Mucosa of descending colon (tissue), 3 donors: ENCODE results near the gene COL1A2. TPM values are rescaled to one million over a fixed set of nuclear protein-coding genes. Genes with fewer than 3 reads are reported as not detected.

Source experiments
- ATAC-seq: fragments of 200-7000 bp; cut with Tn5 transposase; one replicate; pipeline ENCODE4 v1.9.1; 2020; ENCODE audit warnings: mild to moderate bottlenecking, moderate library complexity
- DNase-seq, 3 donors: peaks; one replicate each; pipeline ENCODE4 v3.0.0-alpha.2; 2020
- H3K36me3 ChIP-seq: fragments of 200-600 bp; one replicate; pipeline ENCODE4 v1.8.0; 2021; ENCODE audit warnings: low read depth, mild to moderate bottlenecking
- H3K4me1 ChIP-seq: fragments of 200-600 bp; one replicate; pipeline ENCODE4 v1.8.0; 2021; ENCODE audit warnings: low read depth, mild to moderate bottlenecking
- H3K4me3 ChIP-seq: fragments of 200-600 bp; one replicate; pipeline ENCODE4 v1.8.0; 2021; ENCODE audit warnings: mild to moderate bottlenecking
- H3K9me3 ChIP-seq: fragments of 200-600 bp; one replicate; pipeline ENCODE4 v1.8.0; 2021; ENCODE audit warnings: mild to moderate bottlenecking
- intact Hi-C, 2 donors: fragments of 100-400 bp; cut with DNase I in 1 of 2; cut with micrococcal nuclease in 1 of 2; formaldehyde crosslinking; loops; one replicate each; pipeline versions ENCODE4 v1.11.0 to v1.11.1; 2022; cut with DNase I, micrococcal nuclease
- total RNA-seq, 3 donors: library from RNA; stranded (reverse); fragmentation: NEBNext Ultra II Directional in 2 of 3; extraction: Animal tissue kit (Norgen Biotek cat#: 25700) in 2 of 3; gene quantifications; one replicate each; pipeline versions ENCODE4 v1.2.1 to v1.2.4, GENCODE V29; 2021 to 2023
- TF ChIP-seq, protein P1 (sequence below): fragments of 200-600 bp; IDR thresholded peaks from one replicate; pipeline ENCODE4 v1.8.0; 2022; ENCODE audit warnings: antibody characterized with exemption, mild to moderate bottlenecking
- donor health status: DM: no; HTN: no; CAD: no; lungs with moderate emphysema.
- donor health status: DM: no; HTN: no; CAD: no.
- donor health status: DM: no; HTN: yes; CAD: no.

COL1A2 gene
- total RNA-seq, 3 donors from 2014 or later: 35.1 to 176 (median 155) TPM

DNA sequence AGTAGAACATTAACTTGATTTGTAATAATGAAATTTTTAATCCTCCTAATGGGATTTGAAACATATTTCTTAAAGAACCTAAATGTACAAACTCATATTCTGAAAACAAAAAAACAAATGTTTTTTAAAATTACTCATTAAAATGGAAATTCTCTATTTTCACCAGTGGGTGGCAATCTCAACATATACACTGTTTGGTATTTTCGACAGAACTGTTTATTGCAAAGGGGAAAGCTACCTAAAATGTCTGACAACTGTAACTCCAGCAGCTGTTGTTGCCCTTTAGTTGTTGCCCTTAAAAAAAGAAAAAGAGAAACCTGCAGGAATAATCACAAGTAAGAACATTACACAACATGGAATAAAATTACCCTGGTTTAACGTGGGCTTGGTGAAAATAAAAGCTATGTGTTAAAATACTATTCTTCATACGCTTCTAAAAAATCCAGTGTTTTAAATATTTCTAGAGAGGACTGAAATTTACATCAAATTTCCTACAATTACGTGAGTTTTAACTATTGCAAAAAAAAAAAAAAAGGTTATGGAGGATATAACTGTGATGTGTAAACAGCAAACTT, 54.5 kb downstream of the COL1A2 start:
- Histone ChIP-seq H3K36me3 (no peaks in the 10 kb centered on the region), H3K4me1 (no peaks in the 10 kb centered on the region), H3K4me3 (no peak overlapping the region), H3K9me3 (no peaks in the 10 kb centered on the region)
- intact Hi-C loops: no loop called here
- peak; percentile 56 for ATAC-seq
- DNase-seq: no peak
- TF ChIP-seq, protein P1, sequence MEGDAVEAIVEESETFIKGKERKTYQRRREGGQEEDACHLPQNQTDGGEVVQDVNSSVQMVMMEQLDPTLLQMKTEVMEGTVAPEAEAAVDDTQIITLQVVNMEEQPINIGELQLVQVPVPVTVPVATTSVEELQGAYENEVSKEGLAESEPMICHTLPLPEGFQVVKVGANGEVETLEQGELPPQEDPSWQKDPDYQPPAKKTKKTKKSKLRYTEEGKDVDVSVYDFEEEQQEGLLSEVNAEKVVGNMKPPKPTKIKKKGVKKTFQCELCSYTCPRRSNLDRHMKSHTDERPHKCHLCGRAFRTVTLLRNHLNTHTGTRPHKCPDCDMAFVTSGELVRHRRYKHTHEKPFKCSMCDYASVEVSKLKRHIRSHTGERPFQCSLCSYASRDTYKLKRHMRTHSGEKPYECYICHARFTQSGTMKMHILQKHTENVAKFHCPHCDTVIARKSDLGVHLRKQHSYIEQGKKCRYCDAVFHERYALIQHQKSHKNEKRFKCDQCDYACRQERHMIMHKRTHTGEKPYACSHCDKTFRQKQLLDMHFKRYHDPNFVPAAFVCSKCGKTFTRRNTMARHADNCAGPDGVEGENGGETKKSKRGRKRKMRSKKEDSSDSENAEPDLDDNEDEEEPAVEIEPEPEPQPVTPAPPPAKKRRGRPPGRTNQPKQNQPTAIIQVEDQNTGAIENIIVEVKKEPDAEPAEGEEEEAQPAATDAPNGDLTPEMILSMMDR: peak; percentile 31

DNA sequence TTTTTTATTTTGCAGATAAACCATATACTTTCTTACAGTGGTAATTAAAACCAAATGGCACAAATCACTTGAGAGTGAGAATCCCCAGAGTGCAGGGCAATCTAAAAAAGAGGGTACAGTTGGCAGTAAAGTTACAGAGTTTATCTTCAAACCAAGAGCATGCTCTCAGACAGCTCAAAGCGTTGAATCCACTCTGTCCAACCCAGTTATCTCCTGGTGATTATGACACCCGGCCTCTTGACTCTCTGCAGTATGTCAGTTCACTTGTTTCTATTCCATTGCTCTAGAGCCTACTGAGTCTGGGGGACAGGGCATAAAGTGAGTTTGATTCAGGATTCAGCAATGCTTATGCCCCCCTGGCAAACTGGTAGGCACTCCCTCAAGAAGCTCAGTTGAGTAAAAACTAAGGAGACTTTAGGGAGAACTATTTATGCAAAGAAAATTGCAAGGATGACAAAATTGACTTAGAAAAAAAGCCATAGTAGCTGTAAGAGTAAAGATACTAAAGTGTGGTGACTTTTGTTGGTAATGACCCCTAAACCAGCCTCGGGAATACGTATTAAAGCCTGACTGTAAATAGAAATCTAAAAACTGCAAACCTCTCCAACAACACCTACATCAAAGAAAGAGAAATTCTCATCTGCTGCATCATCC, 55.5 kb downstream of the COL1A2 start:
- Histone ChIP-seq H3K36me3 (no peaks in the 10 kb centered on the region), H3K4me3 (no peak overlapping the region), H3K4me1 (no peaks in the 10 kb centered on the region), H3K9me3 (no peaks in the 10 kb centered on the region)
- ATAC-seq (no peak), DNase-seq (no peak)
- TF ChIP-seq, protein P1: no peak
- intact Hi-C loops: no loop called here

DNA sequence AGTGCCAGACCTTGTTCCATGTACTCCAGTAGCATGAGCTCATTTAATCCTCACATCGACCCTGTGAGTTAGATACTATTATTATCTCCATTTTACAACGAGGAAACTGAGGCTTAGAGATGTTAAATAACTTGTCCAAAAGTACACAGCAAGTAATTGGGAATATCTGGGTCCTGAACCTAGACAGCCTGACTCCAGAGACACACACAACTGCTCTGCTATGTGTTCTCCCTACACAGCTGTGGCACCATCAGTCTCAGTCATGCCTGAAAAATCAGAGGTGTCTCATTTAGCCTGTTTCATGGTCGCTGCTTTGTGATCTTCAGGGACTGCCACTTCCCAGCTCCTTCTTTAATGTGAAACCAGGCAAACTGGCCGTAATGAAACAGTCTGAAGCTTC, 56.5 kb downstream of the COL1A2 start:
- intact Hi-C loops: no loop called here
- ATAC-seq: no peak
- H3K4me3 ChIP-seq: no peak overlapping the region

DNA sequence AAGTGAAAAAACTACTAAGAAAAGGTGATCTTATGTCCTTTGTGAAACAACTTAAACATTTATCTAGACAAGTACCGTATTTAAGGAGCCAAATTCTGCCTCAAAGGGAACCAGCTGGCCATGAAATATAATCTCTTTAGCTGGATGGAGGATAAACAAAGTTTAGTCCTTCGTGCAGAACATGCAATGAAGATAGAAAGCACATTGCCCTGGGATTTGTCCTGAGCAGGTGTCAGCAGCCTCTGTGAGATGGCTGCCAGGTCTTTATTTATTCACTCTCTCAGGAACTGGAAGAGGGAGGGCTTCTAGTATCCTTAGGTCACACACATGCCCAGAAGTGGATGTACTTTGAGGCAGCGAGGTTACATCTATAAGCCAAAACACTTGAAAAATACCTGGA, 57.5 kb downstream of the COL1A2 start:
- Histone ChIP-seq H3K9me3 (no peaks in the 10 kb centered on the region), H3K4me1 (no peaks in the 10 kb centered on the region), H3K36me3 (no peaks in the 10 kb centered on the region), H3K4me3 (no peak overlapping the region)
- DNase-seq (no peak), ATAC-seq (peak; percentile 30)
- intact Hi-C loops: no loop called here
- TF ChIP-seq, protein P1: no peak

More for the DNA sequence above, 56.5 kb downstream of the COL1A2 start:
- TF ChIP-seq, protein P1: no peak
- no peak for DNase-seq
- no peaks in the 10 kb centered on the region for H3K9me3 ChIP-seq
- no peaks in the 10 kb centered on the region for H3K4me1 ChIP-seq
- H3K36me3 ChIP-seq: no peaks in the 10 kb centered on the region

DNA sequence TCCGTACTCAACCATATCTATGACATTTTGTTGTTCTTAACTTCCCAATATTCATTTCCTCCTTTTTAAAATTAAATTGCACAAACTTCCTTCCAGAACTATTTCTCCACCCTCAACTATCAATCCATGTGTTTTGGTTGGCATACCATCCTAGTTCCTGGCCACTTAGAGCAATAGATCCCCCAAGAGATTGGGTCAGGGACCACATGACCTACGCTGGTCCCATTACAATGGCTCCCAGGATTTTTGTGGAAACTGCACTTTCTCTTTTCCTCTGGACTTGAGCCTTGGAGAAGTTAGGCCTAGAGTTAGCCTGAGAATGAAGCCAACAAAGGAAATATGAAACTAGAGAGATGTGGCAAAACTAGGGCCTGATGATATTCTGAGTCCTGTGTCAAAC, 59.2 kb downstream of the COL1A2 start:
- ATAC-seq: no peak
- TF ChIP-seq, protein P1: no peak

More for the DNA sequence above, 59.2 kb downstream of the COL1A2 start:
- Histone ChIP-seq H3K4me1 (no peaks in the 10 kb centered on the region), H3K9me3 (no peaks in the 10 kb centered on the region), H3K4me3 (no peak overlapping the region), H3K36me3 (no peaks in the 10 kb centered on the region)
- intact Hi-C loops: no loop called here
- no peak for DNase-seq
